Mammary epithelial cell (primary cell): ENCODE data around the gene OLFML1.

ENCODE experiments used
- CTCF ChIP-seq, 2 donors: IDR thresholded peaks in 1 of 2; conservative IDR thresholded peaks in 1 of 2; 2 replicates each; pipeline ENCODE4 v1.5.1; 2011 to 2012; ENCODE audit warnings: inconsistent platforms in 2 of 2, low read length in 2 of 2, mild to moderate bottlenecking in 2 of 2, control low read depth in 1 of 2, low read depth in 1 of 2; ENCODE audit not compliant: insufficient read depth in 1 of 2; ENCODE audit errors: extremely low read depth in 1 of 2
- EZH2 ChIP-seq: IDR thresholded peaks from 2 replicates; pipeline ENCODE4 v1.6.1; 2012; ENCODE audit warnings: low read length, inconsistent platforms, borderline replicate concordance

GRCh38 chr11:7546324-7546791 lies 61.1 kb downstream of the OLFML1 start:
- TF ChIP-seq CTCF (conservative IDR thresholded peaks at IDR 0.05 in 1 of 2, IDR thresholded peaks at IDR 0.05 in 1 of 2; ENCODE audit: extremely low read depth in 1 of 2, insufficient read depth in 1 of 2, low read depth in 1 of 2, low read length in 2 of 2) (no peak), EZH2 (no peak)
